Stomach smooth muscle (tissue), 2 donors: Measurements from ENCODE around the gene WLS.

Experiments
- H3K27ac ChIP-seq: one replicate; pipeline ENCODE4 v1.7.0; 2013; ENCODE audit warnings: mild to moderate bottlenecking, low read length, inconsistent platforms
- H3K27me3 ChIP-seq, 2 donors: one replicate each; pipeline ENCODE4 v1.7.0; 2013; ENCODE audit warnings: low read length in 2 of 2; ENCODE audit not compliant: insufficient read depth in 2 of 2, control insufficient read depth in 1 of 2
- H3K36me3 ChIP-seq, 2 donors: one replicate each; pipeline ENCODE4 v1.7.0; 2013; ENCODE audit warnings: low read length in 2 of 2; ENCODE audit not compliant: control insufficient read depth in 2 of 2, insufficient read depth in 2 of 2
- H3K4me1 ChIP-seq: one replicate; pipeline ENCODE4 v1.7.0; 2013; ENCODE audit warnings: low read length; ENCODE audit not compliant: control insufficient read depth, insufficient read depth
- H3K4me3 ChIP-seq, 2 donors: one replicate each; pipeline ENCODE4 v1.7.0; 2013; ENCODE audit warnings: low read length in 2 of 2
- H3K9ac ChIP-seq, 2 donors: one replicate each; pipeline ENCODE4 v1.7.0; 2013; ENCODE audit warnings: low read length in 2 of 2, mild to moderate bottlenecking in 1 of 2
- H3K9me3 ChIP-seq, 2 donors: one replicate each; pipeline ENCODE4 v1.7.0; 2013; ENCODE audit warnings: low read length in 2 of 2; ENCODE audit not compliant: control insufficient read depth in 2 of 2
- donor health status: healthy.
- donor health status: Pancreatic carcinoma.

The WLS gene

GRCh38 chr1:68117416-68117815 lies 114.9 kb downstream of the WLS start:
- no peaks in the 10 kb centered on the region for H3K9me3 ChIP-seq
- H3K4me3 ChIP-seq: no peak overlapping the region
- peaks cover 37% of the 10 kb centered on the region for H3K4me1 ChIP-seq
- peaks cover 0 to 15% of the 10 kb centered on the region in 2 donors for H3K36me3 ChIP-seq
- no peaks in the 10 kb centered on the region for H3K27me3 ChIP-seq
- peak overlapping the region in 1 of 2 donors; percentile 29 for H3K9ac ChIP-seq
- H3K27ac ChIP-seq: peak overlapping the region; percentile 31

- H3K4me1 ChIP-seq: peaks cover 44% of the 10 kb centered on the region
- H3K36me3 ChIP-seq: peaks cover 0 to 12% of the 10 kb centered on the region in 2 donors
- H3K27ac ChIP-seq: no peak overlapping the region
- H3K9ac ChIP-seq: peak overlapping the region; percentile 4 to 42
- no peaks in the 10 kb centered on the region for H3K27me3 ChIP-seq
- no peaks in the 10 kb centered on the region for H3K9me3 ChIP-seq
- peak overlapping the region in 1 of 2 donors; percentile 20 for H3K4me3 ChIP-seq
Observed at GRCh38 chr1:68116643-68117235, 115.6 kb downstream of the WLS start.

GRCh38 chr1:68115308-68115707 lies 117.0 kb downstream of the WLS start:
- H3K9me3 ChIP-seq: no peaks in the 10 kb centered on the region
- H3K36me3 ChIP-seq: peaks cover 0 to 7% of the 10 kb centered on the region in 2 donors
- no peak overlapping the region for H3K4me3 ChIP-seq
- no peaks in the 10 kb centered on the region for H3K27me3 ChIP-seq
- no peak overlapping the region for H3K27ac ChIP-seq
- H3K4me1 ChIP-seq: peaks cover 42% of the 10 kb centered on the region
- H3K9ac ChIP-seq: no peak overlapping the region

GRCh38 chr1:68113966-68114365 lies 118.4 kb downstream of the WLS start:
- H3K36me3 ChIP-seq: peaks cover 0 to 2% of the 10 kb centered on the region in 2 donors
- H3K27ac ChIP-seq: no peak overlapping the region
- H3K4me1 ChIP-seq: peaks cover 33% of the 10 kb centered on the region
- no peak overlapping the region for H3K4me3 ChIP-seq
- H3K9me3 ChIP-seq: no peaks in the 10 kb centered on the region
- no peak overlapping the region for H3K9ac ChIP-seq
- H3K27me3 ChIP-seq: no peaks in the 10 kb centered on the region

GRCh38 chr1:68112835-68113243 lies 119.5 kb downstream of the WLS start:
- H3K27me3 ChIP-seq: no peaks in the 10 kb centered on the region
- H3K9me3 ChIP-seq: no peaks in the 10 kb centered on the region
- no peak overlapping the region for H3K9ac ChIP-seq
- no peak overlapping the region for H3K4me3 ChIP-seq
- peaks cover 33% of the 10 kb centered on the region for H3K4me1 ChIP-seq
- no peak overlapping the region for H3K27ac ChIP-seq
- H3K36me3 ChIP-seq: no peaks in the 10 kb centered on the region

GRCh38 chr1:68111519-68112436 lies 120.5 kb downstream of the WLS start:
- H3K9me3 ChIP-seq: no peaks in the 10 kb centered on the region
- H3K4me1 ChIP-seq: peaks cover 27% of the 10 kb centered on the region
- no peaks in the 10 kb centered on the region for H3K36me3 ChIP-seq
- no peak overlapping the region for H3K9ac ChIP-seq
- peak overlapping the region; percentile 53 for H3K27ac ChIP-seq
- H3K4me3 ChIP-seq: peak overlapping the region in 1 of 2 donors; percentile 22
- H3K27me3 ChIP-seq: no peaks in the 10 kb centered on the region

GRCh38 chr1:68107771-68108170 lies 124.6 kb downstream of the WLS start:
- no peak overlapping the region for H3K4me3 ChIP-seq
- H3K4me1 ChIP-seq: peaks cover 21% of the 10 kb centered on the region
- H3K36me3 ChIP-seq: peaks cover 0 to 4% of the 10 kb centered on the region in 2 donors
- H3K9me3 ChIP-seq: no peaks in the 10 kb centered on the region
- no peak overlapping the region for H3K9ac ChIP-seq
- no peaks in the 10 kb centered on the region for H3K27me3 ChIP-seq
- no peak overlapping the region for H3K27ac ChIP-seq

- Histone ChIP-seq H3K4me3 (no peak overlapping the region), H3K27ac (no peak overlapping the region), H3K9ac (no peak overlapping the region), H3K36me3 (peaks cover 2 to 4% of the 10 kb centered on the region in 2 donors), H3K9me3 (no peaks in the 10 kb centered on the region), H3K4me1 (peaks cover 5% of the 10 kb centered on the region), H3K27me3 (no peaks in the 10 kb centered on the region)
Observed at GRCh38 chr1:68103884-68104554, 128.3 kb downstream of the WLS start.

- H3K27ac ChIP-seq: no peak overlapping the region
- no peaks in the 10 kb centered on the region for H3K27me3 ChIP-seq
Observed at GRCh38 chr1:68103011-68103545, 129.2 kb downstream of the WLS start.

GRCh38 chr1:68101829-68102228 lies 130.5 kb downstream of the WLS start:
- Histone ChIP-seq H3K9ac (no peak overlapping the region), H3K9me3 (no peaks in the 10 kb centered on the region), H3K27me3 (no peaks in the 10 kb centered on the region), H3K27ac (no peak overlapping the region), H3K36me3 (peaks cover 2 to 8% of the 10 kb centered on the region in 2 donors), H3K4me1 (peaks cover 2% of the 10 kb centered on the region), H3K4me3 (no peak overlapping the region)

More at GRCh38 chr1:68103011-68103545, 129.2 kb downstream of the WLS start:
- H3K9ac ChIP-seq: no peak overlapping the region
- H3K9me3 ChIP-seq: no peaks in the 10 kb centered on the region
- H3K4me1 ChIP-seq: peaks cover 5% of the 10 kb centered on the region
- no peak overlapping the region for H3K4me3 ChIP-seq
- H3K36me3 ChIP-seq: peaks cover 2 to 8% of the 10 kb centered on the region in 2 donors
